NT2/D1 (cell line): ENCODE data around the gene PALLD.

Experiments used
- DNase-seq: peaks from one replicate; pipeline ENCODE4 v3.0.0-alpha.2; 2011; ENCODE audit warnings: low read depth, low spot score
- H3K27me3 ChIP-seq: 2 replicates; pipeline ENCODE4 v1.6.0; 2011; ENCODE audit warnings: mild to moderate bottlenecking; ENCODE audit not compliant: insufficient read length, insufficient read depth
- H3K36me3 ChIP-seq: 2 replicates; pipeline ENCODE4 v1.6.1; 2011; ENCODE audit warnings: mild to moderate bottlenecking, low read length, mixed read lengths; ENCODE audit not compliant: insufficient read depth, insufficient read length
- H3K4me1 ChIP-seq: 2 replicates; pipeline ENCODE4 v1.5.1; 2011; ENCODE audit not compliant: insufficient read depth, insufficient read length
- H3K4me3 ChIP-seq: 2 replicates; pipeline ENCODE4 v1.5.1; 2011; ENCODE audit warnings: low read depth; ENCODE audit not compliant: insufficient read length
- H3K9ac ChIP-seq: 2 replicates; pipeline ENCODE4 v1.6.0; 2011; ENCODE audit warnings: low read depth; ENCODE audit not compliant: insufficient read length
- H3K9me3 ChIP-seq: 2 replicates; pipeline ENCODE4 v1.5.1; 2011; ENCODE audit warnings: mild to moderate bottlenecking, low read length; ENCODE audit not compliant: insufficient read depth
- SUZ12 ChIP-seq: IDR thresholded peaks from 2 replicates; pipeline ENCODE4 v1.6.1; 2011; ENCODE audit not compliant: insufficient read length, insufficient read depth; ENCODE audit errors: extremely low read depth
- YY1 ChIP-seq: IDR thresholded peaks from 2 replicates; pipeline ENCODE4 v1.6.1; 2011; ENCODE audit not compliant: insufficient read length, insufficient read depth
- ZNF274 ChIP-seq: IDR thresholded peaks from 2 replicates; pipeline ENCODE4 v1.6.1; 2011; ENCODE audit warnings: mild to moderate bottlenecking, low read depth, low read length

The PALLD gene

DNA sequence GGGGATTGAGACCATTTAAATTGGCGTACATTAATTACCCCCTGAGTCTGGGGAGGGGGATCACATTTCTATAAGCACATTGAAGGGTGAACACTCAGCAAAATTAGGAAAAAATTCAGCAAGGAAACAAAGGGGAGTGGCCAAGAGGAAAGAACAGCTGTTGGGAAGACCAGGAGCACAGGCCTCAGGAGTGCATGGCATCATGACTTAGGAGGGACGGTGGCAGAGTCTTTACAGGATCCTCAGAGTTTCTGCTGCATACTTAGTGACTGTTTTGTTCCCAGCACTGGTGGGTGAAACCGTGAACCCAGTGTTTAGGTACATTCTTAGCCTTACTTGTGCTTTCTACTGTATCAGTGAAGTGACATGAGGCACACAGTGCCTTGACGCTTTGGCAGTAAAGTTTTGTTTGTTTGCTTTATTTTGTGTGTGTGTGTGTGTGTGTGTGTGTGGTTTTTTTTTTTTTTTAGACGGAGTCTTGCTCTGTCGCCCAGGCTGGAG, 391.9 kb downstream of the PALLD start:
- no peaks in the 10 kb centered on the region for H3K27me3 ChIP-seq
- TF ChIP-seq ZNF274: no peak
- no peak for TF ChIP-seq YY1
- DNase-seq: no peak
- H3K36me3 ChIP-seq: peaks cover 54% of the 10 kb centered on the region
- no peaks in the 10 kb centered on the region for H3K9me3 ChIP-seq
- H3K4me3 ChIP-seq: no peak overlapping the region
- no peak overlapping the region for H3K9ac ChIP-seq
- peaks cover 3% of the 10 kb centered on the region for H3K4me1 ChIP-seq

- H3K9ac ChIP-seq: no peak overlapping the region
- H3K9me3 ChIP-seq: no peaks in the 10 kb centered on the region
- H3K27me3 ChIP-seq: no peaks in the 10 kb centered on the region
- peaks cover 54% of the 10 kb centered on the region for H3K36me3 ChIP-seq
- no peak overlapping the region for H3K4me3 ChIP-seq
- H3K4me1 ChIP-seq: no peaks in the 10 kb centered on the region
- TF ChIP-seq ZNF274 (no peak), YY1 (no peak), SUZ12 (no peak)
- no peak for DNase-seq
Observed at GRCh38 chr4:168891086-168891485, 394.2 kb downstream of the PALLD start.

- TF ChIP-seq SUZ12: no peak
- no peak for TF ChIP-seq YY1
- TF ChIP-seq ZNF274: no peak
- Histone ChIP-seq H3K9ac (no peak overlapping the region), H3K36me3 (peaks cover 59% of the 10 kb centered on the region), H3K9me3 (no peaks in the 10 kb centered on the region), H3K27me3 (no peaks in the 10 kb centered on the region), H3K4me1 (no peaks in the 10 kb centered on the region), H3K4me3 (no peak overlapping the region)
- no peak for DNase-seq
Observed at GRCh38 chr4:168891688-168892087, 394.8 kb downstream of the PALLD start.

GRCh38 chr4:168892475-168892874, 395.6 kb downstream of the PALLD start:
- H3K27me3 ChIP-seq: no peaks in the 10 kb centered on the region
- peaks cover 66% of the 10 kb centered on the region for H3K36me3 ChIP-seq
- no peak for DNase-seq
- TF ChIP-seq YY1: no peak
- no peak for TF ChIP-seq ZNF274
- no peak for TF ChIP-seq SUZ12
- H3K4me1 ChIP-seq: no peaks in the 10 kb centered on the region
- no peak overlapping the region for H3K4me3 ChIP-seq
- no peaks in the 10 kb centered on the region for H3K9me3 ChIP-seq
- no peak overlapping the region for H3K9ac ChIP-seq

DNA sequence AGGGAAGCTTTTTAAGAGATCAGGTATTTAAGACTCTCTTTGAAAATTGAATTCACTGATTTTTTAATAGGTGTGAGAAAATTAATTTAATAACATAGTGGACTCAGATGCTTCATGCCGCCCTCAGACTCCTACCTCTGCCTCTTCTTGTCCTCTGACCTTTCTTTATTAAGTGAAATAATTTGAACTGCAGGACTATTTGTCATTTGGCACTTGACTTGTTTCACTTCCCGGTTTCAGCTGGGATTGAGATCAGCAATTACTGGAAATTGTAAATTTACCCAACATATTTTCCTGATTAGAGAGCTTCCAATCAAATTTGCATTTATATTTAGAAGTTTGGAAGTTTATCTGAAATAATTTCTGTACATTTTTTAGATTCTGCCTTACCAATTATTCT, 396.4 kb downstream of the PALLD start:
- no peak overlapping the region for H3K4me3 ChIP-seq
- H3K36me3 ChIP-seq: peaks cover 72% of the 10 kb centered on the region
- H3K9me3 ChIP-seq: no peaks in the 10 kb centered on the region
- no peaks in the 10 kb centered on the region for H3K4me1 ChIP-seq
- H3K9ac ChIP-seq: no peak overlapping the region
- no peak for DNase-seq
- TF ChIP-seq ZNF274 (no peak), SUZ12 (no peak)
- no peaks in the 10 kb centered on the region for H3K27me3 ChIP-seq

- TF ChIP-seq ZNF274: no peak
- TF ChIP-seq SUZ12: no peak
- TF ChIP-seq YY1: no peak
- Histone ChIP-seq H3K9ac (no peak overlapping the region), H3K9me3 (no peaks in the 10 kb centered on the region), H3K4me1 (no peaks in the 10 kb centered on the region), H3K36me3 (peaks cover 72% of the 10 kb centered on the region), H3K4me3 (no peak overlapping the region), H3K27me3 (no peaks in the 10 kb centered on the region)
- DNase-seq: no peak
Observed at GRCh38 chr4:168893807-168894206, 397.0 kb downstream of the PALLD start.

DNA sequence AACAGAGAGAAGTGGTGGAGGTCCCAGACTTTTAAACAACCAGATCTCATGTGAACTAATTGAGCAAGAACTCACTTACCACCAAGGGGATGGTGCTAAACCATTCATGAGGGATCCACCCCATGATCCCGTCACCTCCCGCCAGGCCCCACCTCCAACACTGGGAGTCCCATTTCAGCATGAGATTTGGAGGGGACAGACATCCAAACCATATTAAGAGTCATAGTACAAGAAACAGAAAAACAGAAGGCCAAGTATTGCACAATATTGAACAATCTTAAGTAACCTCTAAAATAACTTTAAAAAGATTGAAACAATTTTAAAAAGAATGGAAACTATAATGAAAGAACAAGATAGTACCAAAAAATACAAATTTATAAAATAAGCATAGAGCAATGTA, 403.2 kb downstream of the PALLD start:
- Histone ChIP-seq H3K9ac (no peak overlapping the region), H3K36me3 (peaks cover 65% of the 10 kb centered on the region), H3K27me3 (no peaks in the 10 kb centered on the region), H3K4me1 (no peaks in the 10 kb centered on the region), H3K9me3 (no peaks in the 10 kb centered on the region), H3K4me3 (no peak overlapping the region)
- DNase-seq: no peak
- TF ChIP-seq ZNF274 (no peak), YY1 (no peak), SUZ12 (no peak)
